DLD1 (cell line): ENCODE data around the gene HSPG2.
"Not testable (repeated sequence)": the region's sequence is repeated elsewhere in the genome, so short reads cannot be mapped to it uniquely, and the experiment has no call there.

Experiments used
- in situ Hi-C: cut with HindIII; loops from 2 replicates; pipeline ENCODE4 v1.10.0; 2017; ENCODE audit warnings: low sequenced_read_pairs

Gene HSPG2

DNA sequence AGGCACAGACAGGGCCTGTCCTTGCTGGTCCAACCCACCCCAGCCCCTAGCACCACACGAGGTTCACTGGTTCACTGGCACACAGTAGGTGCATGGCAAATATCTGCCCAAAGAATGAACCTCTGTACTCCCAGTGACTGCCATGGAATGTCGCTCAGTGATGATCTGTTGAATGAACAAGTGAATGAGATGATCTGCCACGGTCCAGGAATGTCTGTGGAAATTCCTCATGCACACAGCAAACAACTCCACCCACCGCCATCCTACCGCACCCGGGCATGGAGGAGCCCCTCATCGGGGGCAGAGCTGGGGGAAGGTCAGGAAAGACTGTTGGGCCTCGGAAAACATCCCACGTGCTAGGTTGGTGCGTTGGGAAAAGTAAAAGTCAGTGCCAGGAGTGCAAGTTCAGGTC, 1.7 kb downstream of the HSPG2 start:
- in situ Hi-C loops, result no loop called here

DNA sequence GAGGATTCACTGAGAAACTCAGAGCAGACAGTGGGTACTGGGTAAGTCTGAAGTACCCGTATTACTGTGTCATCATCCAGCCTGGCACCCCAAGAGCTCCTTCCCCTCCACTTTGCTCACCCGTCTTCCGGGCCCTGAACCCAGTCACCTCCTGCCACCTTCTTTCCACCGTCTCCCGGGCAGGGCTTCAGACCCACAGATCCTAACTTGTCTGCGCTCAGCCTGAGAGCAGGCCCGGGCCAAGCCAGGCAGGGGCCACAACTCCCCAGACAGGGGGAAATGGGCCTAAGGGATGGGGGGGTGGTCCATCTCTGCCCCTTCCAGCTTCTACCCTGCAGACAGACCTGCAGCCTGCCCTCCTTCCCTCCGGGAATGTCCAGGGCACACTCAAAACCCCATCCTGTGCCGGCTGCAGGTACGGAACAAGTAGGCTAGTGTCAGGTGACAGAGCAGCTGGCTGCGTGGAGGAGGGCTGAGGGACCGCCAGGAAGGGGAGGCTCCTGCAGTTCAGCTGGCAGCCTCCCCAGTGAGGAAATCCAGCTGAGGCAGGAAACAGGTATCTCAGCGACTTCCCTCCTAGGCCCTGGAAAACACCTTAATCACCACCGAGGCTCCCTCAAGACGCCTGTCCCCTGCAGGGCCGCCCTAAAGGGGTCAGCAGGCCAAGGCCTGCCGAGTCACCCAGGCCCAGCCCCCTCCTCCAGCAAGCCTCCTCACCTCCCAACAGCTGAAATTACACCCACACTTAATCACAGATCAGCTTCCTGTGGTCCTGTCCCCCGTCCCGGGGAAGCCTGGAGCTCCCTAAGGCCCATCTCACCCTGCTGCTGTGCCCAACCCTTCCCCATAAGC, 3.5 kb downstream of the HSPG2 start:
- in situ Hi-C loops, result no loop called here

DNA sequence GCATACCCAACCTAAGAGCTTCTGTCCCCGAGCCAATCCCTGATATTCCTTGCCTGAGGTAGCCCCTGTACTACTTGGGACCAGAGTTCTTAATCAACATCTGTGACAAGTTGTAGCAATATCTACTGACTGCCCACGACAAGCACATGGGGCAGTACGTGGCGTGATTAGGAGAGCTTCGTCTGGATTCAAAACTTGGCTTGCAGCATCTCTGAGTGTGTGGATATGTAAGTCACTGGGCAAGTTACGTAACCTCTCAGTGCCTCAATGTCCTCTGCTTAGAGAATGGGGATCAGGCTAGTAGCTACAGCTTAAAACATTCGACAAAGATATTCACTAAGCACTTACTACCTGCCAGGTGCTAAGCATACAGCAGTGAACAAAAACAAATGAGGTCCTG, 5.0 kb downstream of the HSPG2 start:
- in situ Hi-C loops, result no loop called here

DNA sequence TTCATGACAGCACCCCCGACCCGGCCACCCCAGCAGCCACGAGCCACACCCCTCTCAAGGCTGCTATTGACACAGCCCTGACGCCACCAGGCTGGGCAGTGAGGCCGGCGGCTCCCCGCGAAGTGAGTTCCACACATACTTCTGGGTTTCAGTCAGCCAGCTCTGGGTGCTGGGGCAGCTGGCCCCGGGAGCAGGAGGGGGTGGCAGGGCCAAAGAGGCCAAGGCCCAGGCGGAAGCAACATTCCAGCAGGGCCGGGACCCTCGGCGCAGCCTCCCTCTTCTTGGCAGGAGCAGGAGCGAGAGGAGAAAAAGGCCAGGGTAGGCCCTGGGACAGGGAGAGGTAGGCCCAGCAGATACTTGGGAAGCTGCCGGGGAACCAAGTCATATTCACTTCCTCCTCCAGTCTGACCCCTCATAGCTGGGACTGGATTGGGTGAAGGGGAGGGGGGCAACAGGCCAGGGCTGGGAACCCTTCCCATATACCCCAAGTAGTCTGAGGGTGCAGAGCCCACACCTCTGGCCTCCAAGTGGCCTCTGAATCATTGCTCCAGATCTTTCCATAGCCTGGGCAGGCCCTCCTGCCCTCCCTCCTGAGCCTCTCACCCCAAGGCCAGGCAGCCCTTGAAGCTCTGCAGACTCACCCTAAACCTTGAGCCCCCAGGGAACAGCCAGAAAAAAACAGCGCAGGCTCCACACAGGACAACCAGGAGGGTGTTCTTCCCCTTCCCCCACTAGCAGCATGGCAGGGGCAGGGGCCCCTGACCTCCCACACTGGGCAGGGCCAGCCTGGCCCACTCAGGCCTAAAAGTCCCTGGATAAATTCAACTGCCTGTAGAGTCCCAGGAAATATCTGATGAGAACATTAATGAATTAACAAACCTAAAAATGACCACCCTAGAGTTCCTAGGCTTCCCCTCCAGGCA, 5.7 kb downstream of the HSPG2 start:
- in situ Hi-C loops, result no loop called here

DNA sequence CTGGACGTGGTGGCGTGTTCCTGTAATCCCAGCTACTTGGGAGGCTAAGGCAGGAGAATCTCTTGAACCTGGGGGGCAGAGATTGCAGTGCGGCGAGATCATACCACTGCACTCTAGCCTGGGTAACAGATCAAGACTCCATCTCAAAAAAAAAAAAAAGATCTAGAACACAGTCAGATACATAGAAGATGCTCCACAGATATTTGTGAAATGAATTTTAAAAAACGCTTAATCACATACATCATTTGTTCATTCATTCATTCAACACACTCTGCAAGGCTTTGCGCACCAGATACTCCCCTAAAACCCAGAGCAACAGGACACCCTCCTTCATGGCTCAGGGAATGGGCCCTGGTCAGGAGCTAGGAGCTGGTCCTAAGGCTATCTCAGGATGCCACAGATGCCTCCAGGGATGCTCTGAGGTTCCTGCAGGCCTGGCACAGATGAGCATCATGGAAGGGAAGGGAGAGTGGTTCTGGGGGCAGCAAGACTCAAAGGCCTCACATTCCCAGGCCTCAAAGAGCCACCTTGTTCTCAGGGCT, 6.4 kb downstream of the HSPG2 start:
- in situ Hi-C loops, result no loop called here

DNA sequence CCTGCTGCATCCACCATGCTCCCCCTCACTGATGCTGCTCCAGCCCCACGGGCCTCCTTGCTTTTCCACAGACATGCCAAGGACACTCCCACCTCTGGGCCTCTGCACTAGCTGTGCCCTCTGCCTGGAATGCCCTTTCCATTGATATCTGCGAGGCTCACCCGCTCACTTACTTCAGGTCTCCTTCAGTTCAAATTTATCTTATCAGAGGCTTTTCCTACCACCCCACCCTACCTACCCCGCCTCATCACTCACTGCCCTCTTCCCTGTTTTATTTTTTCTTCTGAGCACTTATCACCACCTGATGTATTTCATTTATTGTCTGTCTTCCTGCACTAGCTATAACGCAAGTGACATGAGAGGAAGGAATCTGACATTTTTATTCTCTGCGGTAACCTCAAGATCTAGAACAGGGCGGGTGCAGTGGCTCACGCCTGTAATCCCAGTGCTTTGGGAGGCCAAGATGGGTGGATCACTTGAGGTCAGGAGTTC, 7.0 kb downstream of the HSPG2 start:
- in situ Hi-C loops, result no loop called here

DNA sequence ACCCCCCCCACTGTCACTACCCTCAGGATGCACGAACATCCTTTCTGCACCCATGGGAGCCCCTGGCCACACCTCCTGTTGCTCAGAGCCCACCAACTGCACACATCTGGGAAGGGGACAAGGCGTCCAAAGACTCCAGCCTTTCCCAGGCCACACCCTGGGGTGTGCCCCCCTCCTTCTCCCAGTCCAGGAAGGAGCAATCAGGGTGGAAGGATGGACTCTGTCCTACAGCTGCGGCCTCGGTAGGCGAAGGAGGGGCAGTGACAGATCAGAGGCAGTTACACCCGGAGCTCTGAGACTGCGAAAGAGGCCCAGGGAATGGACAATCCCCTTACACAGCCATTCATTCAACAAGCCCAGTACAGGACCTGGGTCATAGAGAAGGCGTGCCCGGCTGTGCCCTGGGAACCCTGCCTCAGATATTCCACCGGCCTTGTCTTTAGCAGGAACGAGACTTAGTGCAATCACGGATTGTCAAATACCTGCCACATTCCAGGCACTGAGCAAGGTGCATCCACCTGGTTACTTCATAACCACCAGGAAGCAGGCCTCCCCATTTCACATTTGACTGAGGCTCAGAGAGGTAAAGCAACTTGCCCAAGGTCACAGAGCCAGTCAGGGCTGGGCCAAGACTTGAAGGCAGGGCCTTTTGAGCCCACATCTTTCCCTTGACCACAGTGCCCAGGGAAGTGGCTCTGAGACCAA, 9.4 kb downstream of the HSPG2 start:
- in situ Hi-C loops, result no loop called here

DNA sequence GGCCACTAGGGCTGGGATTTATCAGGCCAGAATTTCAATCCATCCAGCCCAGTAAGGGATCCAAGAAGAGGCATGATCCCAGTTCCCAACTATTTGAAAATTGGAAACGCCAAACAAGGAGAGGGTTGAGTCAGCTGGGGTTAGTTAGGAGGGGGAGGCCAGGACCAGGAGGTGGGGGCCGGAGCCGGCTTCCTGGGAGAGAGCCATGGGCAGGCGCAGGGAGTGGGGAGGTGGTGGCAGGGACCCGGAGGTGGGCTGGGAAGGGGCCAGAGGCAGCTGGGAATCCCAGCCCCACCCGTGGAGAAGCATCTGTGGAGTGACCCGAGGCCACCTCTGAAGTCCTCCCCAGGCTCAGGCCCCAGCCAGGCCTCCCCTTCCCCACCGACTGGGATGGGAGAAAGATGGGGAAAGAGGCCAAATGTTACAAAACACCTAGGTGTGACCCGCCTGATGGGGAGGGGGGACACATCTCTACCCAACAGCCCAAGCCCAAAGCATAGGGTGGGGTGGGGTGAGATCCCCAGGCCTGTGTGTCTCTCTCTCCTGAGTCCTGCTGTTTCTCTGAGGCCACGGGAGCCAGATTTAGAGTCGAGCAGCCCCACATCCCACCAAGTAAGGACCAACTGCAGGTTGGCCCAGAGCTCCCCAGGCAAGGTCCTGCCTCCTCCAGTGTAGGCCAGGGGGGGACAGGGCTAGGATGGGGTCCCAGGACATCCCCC, 10.1 kb downstream of the HSPG2 start:
- in situ Hi-C loops, result no loop called here

DNA sequence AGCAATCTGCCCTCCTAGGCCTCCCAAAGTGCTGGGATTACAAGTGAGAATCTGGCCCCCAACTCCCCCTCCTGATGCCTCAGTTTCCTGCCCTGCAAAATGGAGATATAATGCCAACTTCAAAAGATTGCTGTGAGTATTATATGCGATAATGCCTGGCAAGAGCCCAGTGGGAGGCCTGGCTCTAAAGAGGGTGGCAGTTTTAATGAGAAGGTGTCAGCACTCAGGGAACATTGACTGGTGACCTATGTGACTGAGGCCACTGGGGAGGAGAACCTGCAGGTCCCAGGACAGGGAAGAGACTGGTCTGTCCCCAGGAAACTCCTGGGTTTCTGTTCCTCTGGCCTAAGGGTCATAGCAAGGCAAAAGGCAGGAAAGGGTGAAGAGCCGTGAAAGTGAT, 11.0 kb downstream of the HSPG2 start:
- in situ Hi-C loops, result no loop called here

DNA sequence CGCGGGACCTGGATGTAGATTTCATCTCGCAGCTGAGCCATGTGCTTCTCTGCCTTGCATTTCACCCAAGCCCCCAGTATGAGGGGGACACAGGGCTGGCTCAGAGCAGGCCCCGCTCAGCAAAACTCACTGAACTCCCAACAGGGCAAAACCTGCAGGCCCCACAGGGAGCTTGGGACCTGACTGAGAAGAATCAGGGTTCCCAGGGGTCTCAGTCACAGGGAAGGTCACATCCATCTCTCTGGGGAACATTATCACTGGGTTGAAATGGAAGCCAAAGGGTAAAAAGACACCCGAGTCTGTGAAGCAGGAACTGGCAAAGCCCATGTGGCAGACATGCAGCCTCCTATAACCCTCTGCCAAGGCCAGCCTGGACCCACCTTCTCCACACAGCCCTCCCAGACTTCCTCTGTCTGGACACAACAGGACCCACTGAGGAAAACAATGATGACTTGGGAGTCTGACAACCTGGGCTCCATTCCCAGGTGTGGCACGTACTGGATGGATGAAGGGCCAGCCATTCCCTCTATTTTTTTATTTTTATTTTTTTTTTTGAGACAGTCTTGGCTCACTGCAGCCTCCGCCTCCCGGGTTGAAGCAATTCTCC, 11.7 kb downstream of the HSPG2 start:
- in situ Hi-C loops, result no loop called here

DNA sequence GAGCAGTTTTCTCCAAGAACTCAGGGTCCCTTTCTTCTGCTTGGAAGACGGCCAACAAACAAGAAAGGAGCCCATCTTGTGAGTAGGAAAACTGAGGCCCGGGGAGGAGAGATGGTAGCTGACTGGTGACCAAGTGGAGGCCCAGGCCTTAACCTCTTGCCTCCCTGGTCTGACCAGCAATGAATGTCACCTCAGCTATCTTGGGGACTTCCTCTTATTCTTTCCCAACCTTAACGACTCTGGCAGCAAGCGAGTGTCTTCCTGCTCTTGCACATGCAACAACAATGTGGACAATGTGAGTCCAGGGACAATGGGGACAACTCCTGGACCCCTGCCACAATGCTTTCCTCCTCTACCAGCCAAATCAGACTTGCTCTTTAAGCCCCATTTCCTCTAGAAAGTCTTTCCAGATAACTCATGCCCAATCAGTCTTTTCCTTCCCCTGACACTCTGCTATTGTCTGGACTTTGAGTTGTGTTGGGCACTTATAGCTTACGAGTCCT, 12.6 kb downstream of the HSPG2 start:
- in situ Hi-C loops, result no loop called here

DNA sequence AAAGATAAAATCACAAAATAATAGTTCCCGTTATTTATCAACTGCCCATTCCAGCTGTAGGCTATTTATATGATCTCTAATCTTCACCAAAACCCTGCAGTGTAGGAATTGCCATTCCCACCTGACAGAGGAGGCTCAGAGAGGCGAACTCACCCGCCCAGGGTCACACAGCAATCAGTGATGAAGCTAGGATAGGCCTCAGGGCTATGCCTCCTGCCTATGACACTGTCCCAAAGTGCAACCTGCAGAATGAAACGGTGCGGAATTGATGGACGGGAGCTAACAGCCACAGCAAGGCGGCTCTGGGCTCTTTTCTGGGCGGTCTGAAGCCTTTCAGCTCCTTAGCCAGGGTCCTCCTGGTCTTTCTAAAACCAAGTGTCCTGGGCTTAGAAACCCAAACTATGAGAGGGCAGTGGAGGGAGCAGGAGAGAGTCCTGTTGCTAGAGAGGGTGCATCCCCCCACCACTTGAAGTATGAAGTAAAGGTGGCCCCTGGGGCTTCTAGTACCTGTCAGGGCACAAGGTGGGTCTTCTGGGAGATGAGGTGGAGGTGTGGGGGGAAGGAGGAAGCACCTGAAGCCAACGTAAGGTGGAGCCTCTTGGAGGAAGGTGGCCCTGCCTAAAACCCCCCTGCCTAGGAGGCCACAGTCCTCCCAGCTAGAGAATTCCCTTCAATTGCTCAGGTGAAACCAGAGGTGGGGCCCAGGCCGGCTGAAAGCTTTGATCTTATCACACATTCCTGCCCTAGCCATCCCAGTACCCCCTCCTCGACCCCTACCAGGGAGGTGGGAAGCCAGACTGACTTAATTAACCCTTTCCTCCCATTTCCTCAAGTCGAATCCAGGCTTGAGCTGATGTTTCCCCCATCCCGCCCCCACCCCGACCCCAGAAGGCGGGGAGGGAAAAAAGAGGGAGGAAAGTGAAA, 14.8 kb downstream of the HSPG2 start:
- in situ Hi-C loops, result no loop called here

DNA sequence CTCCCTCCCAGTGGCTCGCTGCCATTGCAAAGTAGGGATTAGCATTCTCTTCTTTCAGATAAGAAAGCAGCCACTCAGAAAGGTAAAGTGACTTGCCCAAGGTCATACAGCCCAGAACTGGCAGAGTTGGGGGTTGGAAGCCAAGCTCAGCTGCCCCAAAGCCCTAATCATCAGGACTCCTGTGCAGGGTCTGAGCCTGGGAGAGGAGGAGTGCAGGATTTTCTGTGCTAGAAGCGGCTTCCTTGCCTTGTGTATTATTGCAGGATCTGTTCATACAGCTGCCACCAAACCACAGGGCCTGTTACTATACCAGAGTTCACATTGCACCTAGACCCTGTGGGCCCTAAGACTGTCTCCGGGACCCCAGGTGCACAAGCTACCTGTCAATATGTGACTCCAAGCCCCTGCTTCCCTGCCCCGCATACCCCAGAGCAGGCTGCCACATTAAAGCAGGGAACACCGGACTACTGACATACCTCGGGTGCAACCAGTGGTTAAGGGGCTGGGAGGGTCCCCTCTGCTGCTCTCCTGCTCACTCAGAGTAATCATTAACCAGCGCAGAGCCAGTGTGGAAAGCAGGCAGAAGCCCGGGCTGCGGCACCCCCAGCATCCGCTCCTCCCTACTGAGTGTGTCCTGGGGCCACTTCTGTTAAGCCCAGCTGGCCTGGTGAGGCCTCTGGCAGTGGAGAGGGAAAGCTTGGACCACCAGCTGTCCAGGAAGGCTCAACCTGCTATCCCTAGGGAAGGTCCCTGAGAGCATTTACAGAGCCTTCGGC, 15.8 kb downstream of the HSPG2 start:
- in situ Hi-C loops, result no loop called here

DNA sequence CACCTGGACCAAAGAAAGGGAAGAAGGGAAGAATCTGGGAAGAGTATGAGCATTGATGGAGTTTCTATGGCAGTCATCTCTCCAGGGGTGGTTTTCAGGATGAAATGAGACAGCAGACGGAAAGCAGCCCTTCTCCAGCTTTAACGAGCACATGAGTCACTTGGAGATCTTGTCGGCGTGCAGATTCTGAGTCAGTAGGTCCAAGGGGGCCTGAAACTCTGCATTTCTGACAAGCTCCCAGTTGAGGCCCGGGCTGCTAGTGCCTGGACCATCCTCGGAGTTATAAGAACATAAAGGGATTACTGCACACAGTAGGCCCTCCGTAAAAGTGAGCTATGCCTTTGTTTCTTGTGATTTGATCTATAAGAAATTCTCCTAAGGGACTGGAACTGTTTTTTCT, 17.6 kb downstream of the HSPG2 start:
- in situ Hi-C loops, result no loop called here

DNA sequence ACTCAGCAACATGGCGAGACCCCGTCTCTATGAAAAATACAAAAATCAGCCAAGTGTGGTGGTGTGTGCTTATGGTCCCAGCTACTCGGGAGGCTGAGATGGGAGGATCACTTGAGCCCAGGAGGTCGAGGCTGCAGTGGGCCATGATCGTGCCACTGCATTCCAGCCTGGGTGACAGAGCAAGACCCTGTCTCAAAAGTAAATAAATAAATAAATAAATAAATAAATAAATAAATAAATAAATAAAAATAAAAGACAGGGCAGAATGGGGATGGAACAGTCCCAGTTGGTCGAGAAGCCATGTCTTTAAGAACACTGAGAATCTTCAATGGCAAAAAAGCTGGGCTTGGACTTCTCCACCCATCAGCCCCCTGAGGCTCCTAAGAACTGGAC, 19.9 kb downstream of the HSPG2 start:
- in situ Hi-C loops, result not testable (repeated sequence)

DNA sequence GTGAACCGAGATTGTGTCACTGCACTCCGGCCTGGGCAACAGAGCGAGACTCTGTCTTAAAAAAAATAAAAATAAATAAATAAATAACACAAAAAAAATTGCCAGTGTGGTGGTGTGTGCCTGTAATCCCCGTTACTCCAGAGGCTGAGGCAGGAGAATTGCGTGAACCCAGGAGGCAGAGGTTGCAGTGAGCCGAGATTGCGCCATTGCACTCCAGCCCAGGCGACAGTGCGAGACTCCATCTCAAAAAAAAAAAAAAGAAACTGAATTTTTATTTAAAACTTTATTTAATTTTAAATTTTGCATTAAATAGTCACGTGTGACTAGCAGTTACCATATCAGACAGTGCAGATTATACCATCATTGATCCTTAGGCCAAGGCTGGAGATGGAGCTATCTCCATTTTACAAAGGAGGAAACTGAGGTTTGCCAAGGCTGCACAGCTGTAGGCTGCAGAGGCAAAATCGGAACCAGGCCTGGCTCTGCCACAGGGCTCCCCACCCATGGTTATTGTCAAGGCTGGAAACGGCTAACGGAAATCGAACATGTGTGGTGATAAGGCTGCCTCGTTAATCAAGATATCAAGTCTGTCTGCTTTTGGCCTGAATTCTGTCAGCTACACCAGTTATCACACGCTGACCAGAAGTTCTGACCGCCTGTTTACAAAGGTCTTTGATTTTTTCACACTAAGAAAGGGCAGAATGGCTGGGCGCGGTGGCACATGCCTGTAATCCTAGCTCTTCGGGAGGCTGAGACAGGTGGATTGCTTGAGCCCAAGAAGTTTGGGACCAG, 20.5 kb downstream of the HSPG2 start:
- in situ Hi-C loops, result no loop called here
